ENCODE results near the gene SPX. TPM values are rescaled to one million over a fixed set of nuclear protein-coding genes. Genes with fewer than 3 reads are reported as not detected.

The SPX gene
- total and polyA plus RNA-seq, 2 of the 8 experiments (the other 6 are each of a cell fraction or from before 2014, with no cell fraction given): 1.2 to 1.3 TPM

- H3K23me2 ChIP-seq (ENCODE audit: low read depth, low read length): no peaks in the 10 kb centered on the region
- no peaks in the 10 kb centered on the region for H3K9me3 ChIP-seq (ENCODE audit: insufficient read depth in 2 of 2, low read depth in 1 of 2, low read length in 1 of 2)
- no peak overlapping the region for H3K23ac ChIP-seq (ENCODE audit: insufficient read length)
- no peak overlapping the region for H3K4me3 ChIP-seq (ENCODE audit: extremely low read depth in 1 of 4, insufficient read depth in 2 of 4, low read depth in 3 of 4, low read length in 4 of 4)
- no peaks in the 10 kb centered on the region for H3K79me2 ChIP-seq (ENCODE audit: control insufficient read depth in 1 of 2, insufficient read depth in 2 of 2, low read length in 2 of 2)
- H4K5ac ChIP-seq (ENCODE audit: insufficient read length, low read depth, low read length): no peak overlapping the region
- H3K4me1 ChIP-seq (replicated peaks in 1 of 4; ENCODE audit: control insufficient read depth in 3 of 4, insufficient read depth in 4 of 4, low read length in 3 of 4): no peaks in the 10 kb centered on the region
- CTCF ChIA-PET (ENCODE audit: partially characterized antibody): no interaction called here
- no peak overlapping the region for H3K14ac ChIP-seq (ENCODE audit: insufficient read length)
- H4K20me1 ChIP-seq (replicated peaks in 1 of 2; ENCODE audit: control insufficient read depth in 1 of 2, insufficient read depth in 2 of 2, low read length in 2 of 2): no peaks in the 10 kb centered on the region
- no peak overlapping the region for H4K8ac ChIP-seq (ENCODE audit: extremely low read depth, insufficient read depth, low read length)
- DNase-seq (ENCODE audit: low read depth in 1 of 2, low spot score in 2 of 2) (no peak), FAIRE-seq (no peak)
- no peak overlapping the region for H2AFZ ChIP-seq (ENCODE audit: low read length)
- no peak overlapping the region for H3K9ac ChIP-seq (replicated peaks in 1 of 4; ENCODE audit: extremely low read depth in 1 of 4, low read depth in 3 of 4, low read length in 3 of 4)
- no peak for TF ChIP-seq TAF7 (optimal IDR thresholded peaks at IDR 0.05; ENCODE audit: borderline replicate concordance, low read depth, low read length)
- no peak for TF ChIP-seq GTF2F1 (IDR thresholded peaks at IDR 0.05; ENCODE audit: borderline replicate concordance, low read depth, low read length)
- no peak for TF ChIP-seq SUZ12 (IDR thresholded peaks at IDR 0.05; ENCODE audit: low read length)
- no peak for TF ChIP-seq USF2 (IDR thresholded peaks at IDR 0.05; ENCODE audit: low read length)
- no peak for TF ChIP-seq CBX5 (IDR thresholded peaks at IDR 0.05; ENCODE audit: low read depth, low read length)
- TF ChIP-seq TBP (IDR thresholded peaks at IDR 0.05; ENCODE audit: low read depth, low read length): no peak
- no peak for TF ChIP-seq CBX8 (IDR thresholded peaks at IDR 0.05; ENCODE audit: borderline replicate concordance, low read depth, low read length)
- no peak for TF ChIP-seq TCF12 (IDR thresholded peaks at IDR 0.05; ENCODE audit: low read depth, low read length)
- no peak for TF ChIP-seq SRF (IDR thresholded peaks at IDR 0.05; ENCODE audit: low read depth, low read length)
- no peak for TF ChIP-seq BRCA1 (IDR thresholded peaks at IDR 0.05; ENCODE audit: low read depth, low read length)
- no peak for TF ChIP-seq POU5F1 (IDR thresholded peaks at IDR 0.05; ENCODE audit: low read depth, low read length)
- H3K4me2 ChIP-seq (ENCODE audit: insufficient read depth in 1 of 2, low read depth in 2 of 2, low read length in 2 of 2): no peak overlapping the region
- H3K27ac ChIP-seq (ENCODE audit: low read depth, low read length): no peak overlapping the region
- H3K36me3 ChIP-seq (ENCODE audit: control insufficient read depth in 2 of 4, insufficient read depth in 4 of 4, low read length in 3 of 4): no peaks in the 10 kb centered on the region
- H3K4ac ChIP-seq (replicated peaks; ENCODE audit: insufficient read length, low read depth, low read length): no peak overlapping the region
- no peak overlapping the region for H2AK5ac ChIP-seq (ENCODE audit: low read depth, low read length)
- POLR2A ChIA-PET (ENCODE audit: partially characterized antibody): no interaction called here
- WGBS, 2 experiments (ENCODE audit: extremely low coverage in 1 of 2, insufficient coverage in 1 of 2, insufficient read length in 1 of 2, insufficient replicate concordance in 2 of 2, low coverage in 1 of 2, low lambda C conversion rate in 2 of 2, missing lambda C conversion rate in 1 of 2): 87% methylated on average over 4 of the region's 4 CpGs; no CpG with 5 or more reads in 1 of the 2 experiments
- H2BK12ac ChIP-seq (ENCODE audit: low read depth, low read length): no peak overlapping the region
- no peaks in the 10 kb centered on the region for H3K27me3 ChIP-seq (replicated peaks in 1 of 4; ENCODE audit: control insufficient read depth in 3 of 4, extremely low read depth in 1 of 4, insufficient read depth in 3 of 4, low read length in 3 of 4)
- H2BK15ac ChIP-seq (ENCODE audit: low read length): no peak overlapping the region
- no peaks in the 10 kb centered on the region for H3K79me1 ChIP-seq (ENCODE audit: low read depth, low read length)
- H4K91ac ChIP-seq (replicated peaks; ENCODE audit: insufficient read length, low read length): no peak overlapping the region
- H3K18ac ChIP-seq (ENCODE audit: extremely low read depth, low read length): no peak overlapping the region
- no peak overlapping the region for H3K56ac ChIP-seq (replicated peaks; ENCODE audit: insufficient read length, low read depth, low read length)
- no peak overlapping the region for H2BK5ac ChIP-seq (ENCODE audit: low read depth, low read length)
- H2BK120ac ChIP-seq (replicated peaks; ENCODE audit: low read depth, low read length): no peak overlapping the region
- no peak overlapping the region for H2BK20ac ChIP-seq (ENCODE audit: low read length)
These were observed 54.8 kb downstream of the SPX start for GRCh38 chr12:21580748-21581516.

All from H1 (cell line).